KMS-11 (cell line): Measurements from ENCODE around the gene STK40.

Experiments
- H2AFZ ChIP-seq: fragments of 200-600 bp; sonication (generic); 2 replicates; pipeline ENCODE4 v1.6.1; 2016; ENCODE audit warnings: antibody characterized with exemption, mixed run types, low read depth
- H3K27ac ChIP-seq: fragments of 200-600 bp; sonication (generic); 2 replicates; pipeline ENCODE4 v1.6.1; 2016; ENCODE audit warnings: mild to moderate bottlenecking, mixed run types
- H3K27me3 ChIP-seq: fragments of 200-600 bp; sonication (generic); 2 replicates; pipeline ENCODE4 v1.6.1; 2017; ENCODE audit warnings: mild to moderate bottlenecking, low read depth, mixed run types, moderate library complexity; ENCODE audit not compliant: insufficient read depth
- H3K36me3 ChIP-seq: fragments of 200-600 bp; sonication (generic); 2 replicates; pipeline ENCODE4 v1.6.1; 2017; ENCODE audit warnings: mild to moderate bottlenecking, mixed run types; ENCODE audit not compliant: insufficient read depth
- H3K4me1 ChIP-seq: fragments of 200-600 bp; sonication (generic); 2 replicates; pipeline ENCODE4 v1.6.1; 2016; ENCODE audit warnings: mild to moderate bottlenecking, low read depth, mixed run types; ENCODE audit not compliant: poor library complexity, severe bottlenecking
- H3K4me2 ChIP-seq: fragments of 200-600 bp; sonication (generic); 2 replicates; pipeline ENCODE4 v1.7.0; 2016; ENCODE audit warnings: mild to moderate bottlenecking, mixed run types
- H3K4me3 ChIP-seq: fragments of 200-600 bp; sonication (generic); IDR thresholded peaks from 2 replicates; pipeline ENCODE4 v1.6.1; 2017; ENCODE audit warnings: low read depth, low read length, mixed read lengths; ENCODE audit not compliant: insufficient read depth
- H3K79me2 ChIP-seq: fragments of 200-600 bp; sonication (generic); 2 replicates; pipeline ENCODE4 v1.6.1; 2016; ENCODE audit warnings: low read depth, mixed run types; ENCODE audit not compliant: insufficient read depth
- H3K9ac ChIP-seq: fragments of 200-600 bp; sonication (generic); 2 replicates; pipeline ENCODE4 v1.6.1; 2016; ENCODE audit warnings: mild to moderate bottlenecking, mixed run types
- H4K20me1 ChIP-seq: fragments of 200-600 bp; sonication (generic); 2 replicates; pipeline ENCODE4 v1.6.1; 2016; ENCODE audit warnings: mild to moderate bottlenecking, mixed run types; ENCODE audit not compliant: insufficient read depth
- CTCF ChIP-seq: fragments of 200-600 bp; sonication (generic); conservative IDR thresholded peaks from 2 replicates; pipeline ENCODE4 v1.6.1; 2017; ENCODE audit warnings: low read depth, mild to moderate bottlenecking, antibody characterized with exemption, low read length, moderate library complexity, mixed read lengths

STK40 gene

DNA sequence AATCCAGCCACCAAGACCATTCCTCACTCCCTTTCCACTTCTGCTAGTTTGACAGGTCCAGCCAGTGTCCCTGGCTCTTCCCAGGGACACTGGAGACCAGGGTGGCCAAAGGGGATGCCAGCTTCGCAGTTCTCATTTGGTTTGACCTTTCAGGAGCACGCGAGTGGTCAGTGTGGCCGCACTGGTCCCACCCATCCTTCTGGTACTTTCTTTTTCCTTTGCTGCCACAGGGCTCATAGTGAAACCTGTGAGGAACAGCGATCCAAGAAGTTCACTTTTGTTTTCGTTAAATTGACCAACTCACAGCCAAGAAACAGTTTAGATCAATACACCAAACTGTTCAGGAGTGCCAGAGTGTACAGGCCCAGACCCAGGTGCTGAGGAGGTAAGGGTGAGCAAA is 47.9 kb downstream of the STK40 start:
- Histone ChIP-seq H3K4me1 (no peaks in the 10 kb centered on the region), H3K4me3 (no peak overlapping the region), H4K20me1 (no peaks in the 10 kb centered on the region), H3K36me3 (no peaks in the 10 kb centered on the region), H3K79me2 (no peaks in the 10 kb centered on the region), H3K4me2 (no peak overlapping the region), H2AFZ (no peak overlapping the region), H3K9ac (no peak overlapping the region), H3K27me3 (peaks cover 1% of the 10 kb centered on the region; the same call in 1 of the 2 replicates), H3K27ac (no peak overlapping the region)
- TF ChIP-seq CTCF, result no peak

DNA sequence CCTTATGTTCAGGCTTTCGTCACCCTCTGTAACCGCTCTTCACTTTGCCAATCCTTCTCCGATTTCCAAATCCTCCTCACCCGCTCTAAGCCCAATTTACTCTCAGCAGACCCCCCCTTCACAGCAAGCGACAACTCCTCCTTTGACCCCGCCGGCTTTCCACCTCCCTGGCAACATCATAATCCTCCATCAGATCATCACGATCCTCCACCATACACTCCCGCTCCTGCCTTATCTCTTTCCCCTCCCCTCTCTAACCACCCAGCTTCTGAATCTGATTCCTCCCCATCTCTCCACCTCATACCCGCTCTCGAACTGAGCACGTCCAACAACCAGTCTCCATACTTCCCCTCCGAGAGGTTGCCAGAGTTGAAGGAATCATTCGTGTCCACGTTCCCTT is 54.8 kb downstream of the STK40 start:
- no peaks in the 10 kb centered on the region for H4K20me1 ChIP-seq
- H3K4me3 ChIP-seq, result no peak overlapping the region
- peaks cover 7% of the 10 kb centered on the region; the same call in 1 of the 2 replicates for H3K27me3 ChIP-seq
- no peaks in the 10 kb centered on the region for H3K36me3 ChIP-seq
- peaks cover 7% of the 10 kb centered on the region for H3K4me1 ChIP-seq
- no peak overlapping the region for H3K27ac ChIP-seq
- no peaks in the 10 kb centered on the region for H3K79me2 ChIP-seq
- H2AFZ ChIP-seq, result no peak overlapping the region
- no peak overlapping the region for H3K4me2 ChIP-seq
- no peak for TF ChIP-seq CTCF
- no peak overlapping the region for H3K9ac ChIP-seq

DNA sequence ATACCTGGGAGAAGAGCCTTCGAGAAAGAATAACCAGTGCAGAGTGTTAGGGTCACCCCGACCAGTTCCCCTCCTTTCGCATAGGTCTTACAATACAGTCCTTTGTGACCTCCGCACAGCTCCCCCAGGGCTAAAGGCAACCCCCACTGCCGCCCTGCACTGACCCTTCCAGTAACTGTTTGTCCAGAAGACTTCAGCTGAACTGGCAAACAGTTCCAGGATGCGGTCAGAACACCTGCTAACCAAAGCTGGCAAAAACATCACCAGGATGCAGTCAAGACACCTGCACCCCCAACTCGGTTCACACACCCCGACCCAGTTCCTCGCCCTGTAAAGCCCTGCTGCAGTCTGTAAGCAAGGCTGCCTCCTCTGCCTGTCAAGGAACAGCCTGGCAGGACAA is 55.9 kb downstream of the STK40 start:
- Histone ChIP-seq H3K27ac (no peak overlapping the region), H3K36me3 (no peaks in the 10 kb centered on the region), H3K4me3 (no peak overlapping the region), H4K20me1 (no peaks in the 10 kb centered on the region), H3K4me1 (peaks cover 7% of the 10 kb centered on the region), H3K79me2 (no peaks in the 10 kb centered on the region), H3K27me3 (peaks cover 7% of the 10 kb centered on the region; the same call in 1 of the 2 replicates), H3K4me2 (no peak overlapping the region), H2AFZ (no peak overlapping the region), H3K9ac (no peak overlapping the region)
- TF ChIP-seq CTCF, result no peak

DNA sequence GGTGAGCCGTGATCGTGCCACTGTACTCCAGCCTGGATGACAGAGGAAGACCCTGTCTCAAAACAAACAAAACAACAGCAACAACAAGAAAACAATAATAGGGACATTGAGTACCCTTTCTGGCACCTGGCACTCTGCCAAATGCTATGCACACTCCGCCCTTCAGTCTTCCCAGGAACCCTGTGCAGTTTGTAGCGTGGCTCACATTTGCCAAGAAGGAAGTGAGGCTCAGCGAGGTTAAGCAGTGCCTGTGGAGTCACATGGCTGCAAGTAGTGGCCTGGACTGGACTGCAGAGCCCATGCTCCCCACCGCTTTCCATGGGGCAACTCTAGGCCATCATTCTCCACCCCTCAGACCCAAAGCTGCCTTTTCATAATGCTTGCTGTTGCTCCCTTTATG is 57.0 kb downstream of the STK40 start:
- Histone ChIP-seq H3K36me3 (no peaks in the 10 kb centered on the region), H3K9ac (no peak overlapping the region), H3K27ac (no peak overlapping the region), H3K27me3 (peaks cover 7% of the 10 kb centered on the region; the same call in 1 of the 2 replicates), H3K4me1 (peaks cover 11% of the 10 kb centered on the region), H3K4me3 (no peak overlapping the region), H2AFZ (no peak overlapping the region), H3K4me2 (no peak overlapping the region), H4K20me1 (no peaks in the 10 kb centered on the region), H3K79me2 (no peaks in the 10 kb centered on the region)
- no peak for TF ChIP-seq CTCF

GRCh38 chr1:36328088-36328480 is 57.6 kb downstream of the STK40 start:
- Histone ChIP-seq H4K20me1 (no peaks in the 10 kb centered on the region), H3K4me2 (no peak overlapping the region), H3K9ac (no peak overlapping the region), H3K4me3 (no peak overlapping the region), H3K27me3 (peaks cover 7% of the 10 kb centered on the region; the same call in 1 of the 2 replicates), H3K27ac (no peak overlapping the region), H3K4me1 (peaks cover 11% of the 10 kb centered on the region), H3K36me3 (no peaks in the 10 kb centered on the region), H2AFZ (no peak overlapping the region), H3K79me2 (no peaks in the 10 kb centered on the region)
- no peak for TF ChIP-seq CTCF
